H1 (cell line): ENCODE results near the gene SETD1B. TPM values are rescaled to one million over a fixed set of nuclear protein-coding genes. Genes with fewer than 3 reads are reported as not detected.
A peak's percentile ranks its signal among the peaks of the same experiment; 100 is the strongest.

Source experiments
- CTCF ChIA-PET: fragments of 300-600 bp; sonication (Branson Sonifier 250); formaldehyde crosslinking; loops from one replicate; lab custom pipeline; 2021; ENCODE audit not compliant: partially characterized antibody; lab: Charles Lee
- POLR2A ChIA-PET: fragments of 300-600 bp; sonication (Branson Sonifier 250); formaldehyde crosslinking; loops from one replicate; lab custom pipeline; 2021; ENCODE audit warnings: inconsistent platforms; ENCODE audit not compliant: partially characterized antibody; lab: Charles Lee
- DNase-seq, 2 experiments: peaks; one replicate each; pipeline versions ENCODE4 v3.0.0 to v3.0.0-alpha.2; 2010 to 2022; ENCODE audit warnings: low spot score in 2 of 2, low read depth in 1 of 2, mixed read lengths in 1 of 2
- FAIRE-seq: peaks from 2 replicates; lab custom pipeline; 2011; peaks lifted over from hg19 to GRCh38; lab: Jason Lieb, UNC
- H2AFZ ChIP-seq: 2 replicates; pipeline ENCODE4 v1.8.1; 2012; ENCODE audit warnings: low read length, inconsistent platforms
- H2AK5ac ChIP-seq: 2 replicates; pipeline ENCODE4 v1.6.1; 2013; ENCODE audit warnings: low read depth, low read length
- H2BK120ac ChIP-seq: replicated peaks from 2 replicates; pipeline ENCODE3; 2013; ENCODE audit warnings: low read depth, low read length, inconsistent platforms
- H2BK12ac ChIP-seq: 2 replicates; pipeline ENCODE4 v1.6.1; 2013; ENCODE audit warnings: low read depth, low read length
- H2BK15ac ChIP-seq: 2 replicates; pipeline ENCODE4 v1.6.1; 2013; ENCODE audit warnings: low read length
- H2BK20ac ChIP-seq: 2 replicates; pipeline ENCODE4 v1.6.1; 2013; ENCODE audit warnings: low read length
- H2BK5ac ChIP-seq: 2 replicates; pipeline ENCODE4 v1.6.1; 2013; ENCODE audit warnings: low read depth, low read length
- H3K14ac ChIP-seq: 2 replicates; pipeline ENCODE4 v1.6.1; 2013; ENCODE audit warnings: inconsistent platforms; ENCODE audit not compliant: insufficient read length
- H3K18ac ChIP-seq: 2 replicates; pipeline ENCODE4 v1.6.1; 2013; ENCODE audit warnings: low read length; ENCODE audit errors: extremely low read depth
- H3K23ac ChIP-seq: 2 replicates; pipeline ENCODE4 v1.6.1; 2013; ENCODE audit warnings: inconsistent platforms; ENCODE audit not compliant: insufficient read length
- H3K23me2 ChIP-seq: 2 replicates; pipeline ENCODE4 v1.6.1; 2013; ENCODE audit warnings: low read depth, low read length
- H3K27ac ChIP-seq: 2 replicates; pipeline ENCODE4 v1.6.1; 2011; ENCODE audit warnings: low read depth, low read length, inconsistent platforms
- H3K27me3 ChIP-seq, 4 experiments: replicated peaks in 1 of 4; 1 replicate in 1 of 4; 2 replicates in 3 of 4; pipeline versions ENCODE4 v1.6.1 to v1.8.1; 2011 to 2013; ENCODE audit warnings: low read length in 3 of 4, mild to moderate bottlenecking in 3 of 4, inconsistent platforms in 2 of 4, mixed read lengths in 2 of 4, moderate library complexity in 1 of 4; ENCODE audit not compliant: control insufficient read depth in 3 of 4, insufficient read depth in 3 of 4; ENCODE audit errors: extremely low read depth in 1 of 4
- H3K36me3 ChIP-seq, 4 experiments: 2 replicates each; pipeline versions ENCODE4 v1.6.1 to v1.8.1; 2011 to 2013; ENCODE audit warnings: mild to moderate bottlenecking in 4 of 4, low read length in 3 of 4, moderate library complexity in 2 of 4, control low read depth in 1 of 4, inconsistent platforms in 1 of 4; ENCODE audit not compliant: insufficient read depth in 4 of 4, control insufficient read depth in 2 of 4
- H3K4ac ChIP-seq: replicated peaks from 2 replicates; pipeline ENCODE3; 2013; ENCODE audit warnings: low read length, low read depth, mixed read lengths, inconsistent platforms; ENCODE audit not compliant: insufficient read length
- H3K4me1 ChIP-seq, 4 experiments: replicated peaks in 1 of 4; 1 replicate in 1 of 4; 2 replicates in 3 of 4; pipeline versions ENCODE4 v1.6.1 to v1.8.1; 2011 to 2013; ENCODE audit warnings: low read length in 3 of 4, inconsistent platforms in 2 of 4, mixed read lengths in 1 of 4; ENCODE audit not compliant: insufficient read depth in 4 of 4, control insufficient read depth in 3 of 4
- H3K4me2 ChIP-seq, 2 experiments: 2 replicates each; pipeline versions ENCODE4 v1.6.1 to v1.8.1; 2011 to 2013; ENCODE audit warnings: low read depth in 2 of 2, low read length in 2 of 2, control low read depth in 1 of 2, inconsistent platforms in 1 of 2, mild to moderate bottlenecking in 1 of 2; ENCODE audit not compliant: insufficient read depth in 1 of 2
- H3K4me3 ChIP-seq, 4 experiments: fragments of 200-600, 300-600 bp in 1 of 4; sonication (generic), shearing (Covaris generic), sonication (Bioruptor Twin) in 1 of 4; 2 replicates each; pipeline versions ENCODE4 v1.5.1 to v1.8.1; 2011 to 2016; ENCODE audit warnings: low read length in 4 of 4, low read depth in 3 of 4, control low read depth in 2 of 4, inconsistent platforms in 2 of 4, mild to moderate bottlenecking in 2 of 4, mixed read lengths in 1 of 4, moderate library complexity in 1 of 4; ENCODE audit not compliant: insufficient read depth in 2 of 4; ENCODE audit errors: extremely low read depth in 1 of 4
- H3K56ac ChIP-seq: replicated peaks from 2 replicates; pipeline ENCODE3; 2013; ENCODE audit warnings: low read depth, mild to moderate bottlenecking, mixed read lengths, low read length, inconsistent platforms; ENCODE audit not compliant: insufficient read length
- H3K79me1 ChIP-seq: 2 replicates; pipeline ENCODE4 v1.6.1; 2013; ENCODE audit warnings: low read depth, low read length, control low read depth
- H3K79me2 ChIP-seq, 2 experiments: 2 replicates each; pipeline versions ENCODE4 v1.6.1 to v1.8.1; 2012 to 2013; ENCODE audit warnings: low read length in 2 of 2, mild to moderate bottlenecking in 2 of 2, inconsistent platforms in 1 of 2; ENCODE audit not compliant: insufficient read depth in 2 of 2, control insufficient read depth in 1 of 2
- H3K9ac ChIP-seq, 4 experiments: replicated peaks in 1 of 4; 1 replicate in 1 of 4; 2 replicates in 3 of 4; pipeline versions ENCODE4 v1.6.1 to v1.8.1; 2011 to 2013; ENCODE audit warnings: low read depth in 3 of 4, low read length in 3 of 4, control low read depth in 2 of 4, mild to moderate bottlenecking in 2 of 4, moderate library complexity in 2 of 4, inconsistent platforms in 1 of 4; ENCODE audit errors: extremely low read depth in 1 of 4
- H3K9me3 ChIP-seq, 2 experiments: 2 replicates each; pipeline versions ENCODE4 v1.6.1 to v1.8.1; 2012 to 2013; ENCODE audit warnings: mild to moderate bottlenecking in 2 of 2, moderate library complexity in 2 of 2, control low read depth in 1 of 2, inconsistent platforms in 1 of 2, low read depth in 1 of 2, low read length in 1 of 2, mixed read lengths in 1 of 2; ENCODE audit not compliant: insufficient read depth in 2 of 2
- H4K20me1 ChIP-seq, 2 experiments: replicated peaks in 1 of 2; 2 replicates each; pipeline versions ENCODE3 to v1.8.1; 2011 to 2013; ENCODE audit warnings: inconsistent platforms in 2 of 2, low read length in 2 of 2, mild to moderate bottlenecking in 1 of 2; ENCODE audit not compliant: insufficient read depth in 2 of 2, control insufficient read depth in 1 of 2
- H4K5ac ChIP-seq: 2 replicates; pipeline ENCODE4 v1.6.1; 2013; ENCODE audit warnings: low read length, low read depth, mixed read lengths, inconsistent platforms; ENCODE audit not compliant: insufficient read length
- H4K8ac ChIP-seq: 2 replicates; pipeline ENCODE4 v1.8.0; 2013; ENCODE audit warnings: mild to moderate bottlenecking, moderate library complexity, low read length, inconsistent platforms; ENCODE audit not compliant: insufficient read depth; ENCODE audit errors: extremely low read depth
- H4K91ac ChIP-seq: replicated peaks from 2 replicates; pipeline ENCODE3; 2013; ENCODE audit warnings: low read length, mixed read lengths, inconsistent platforms; ENCODE audit not compliant: insufficient read length
- BACH1 ChIP-seq: IDR thresholded peaks from 2 replicates; pipeline ENCODE4 v1.6.1; 2012; ENCODE audit warnings: low read length, improper control_type of control experiment
- BCL11A ChIP-seq, 2 experiments: IDR thresholded peaks; one replicate each; pipeline ENCODE4 v1.6.1; 2011; ENCODE audit warnings: low read depth in 2 of 2, low read length in 2 of 2, mild to moderate bottlenecking in 2 of 2
- CEBPB ChIP-seq: IDR thresholded peaks from 2 replicates; pipeline ENCODE4 v1.6.1; 2012; ENCODE audit warnings: low read depth, low read length
- CTBP2 ChIP-seq: IDR thresholded peaks from 2 replicates; pipeline ENCODE4 v1.7.0; 2011; ENCODE audit warnings: borderline replicate concordance, mild to moderate bottlenecking, moderate library complexity, mixed read lengths, low read length; ENCODE audit not compliant: insufficient read depth, insufficient read length
- EP300 ChIP-seq, 2 experiments: IDR thresholded peaks; 1 replicate in 1 of 2; 2 replicates in 1 of 2; pipeline ENCODE4 v1.6.1; 2011 to 2012; ENCODE audit warnings: low read depth in 2 of 2, low read length in 2 of 2, mild to moderate bottlenecking in 2 of 2, borderline replicate concordance in 1 of 2, inconsistent platforms in 1 of 2, moderate library complexity in 1 of 2
- GTF2F1 ChIP-seq: IDR thresholded peaks from 2 replicates; pipeline ENCODE4 v1.6.1; 2012; ENCODE audit warnings: low read depth, low read length, improper control_type of control experiment, borderline replicate concordance
- SIN3A ChIP-seq, 2 experiments: IDR thresholded peaks in 1 of 2; conservative IDR thresholded peaks in 1 of 2; 2 replicates each; pipeline ENCODE4 v1.6.1; 2011 to 2012; ENCODE audit warnings: low read length in 2 of 2, improper control_type of control experiment in 1 of 2, low read depth in 1 of 2, mild to moderate bottlenecking in 1 of 2
- TEAD4 ChIP-seq: IDR thresholded peaks from 2 replicates; pipeline ENCODE4 v1.6.1; 2012; ENCODE audit warnings: low read depth, low read length, inconsistent platforms, mixed read lengths
- WGBS, 2 experiments: shearing (Covaris generic) in 1 of 2; methylation state at CpG; one replicate each; pipeline versions ENCODE4 v1.1.6 to v1.1.7; 2013 to 2015; ENCODE audit warnings: low lambda C conversion rate in 2 of 2, mixed read lengths in 2 of 2, inconsistent platforms in 1 of 2, low coverage in 1 of 2, missing lambda C conversion rate in 1 of 2; ENCODE audit not compliant: insufficient replicate concordance in 2 of 2, insufficient coverage in 1 of 2, insufficient read length in 1 of 2; ENCODE audit errors: extremely low coverage in 1 of 2, missing lambda C conversion rate in 1 of 2; 5-methylcytosine and 5-hydroxymethylcytosine counted together
- polyA plus RNA-seq, 7 experiments: library from polyadenylated mRNA; depleted of rRNA in 3 of 7; stranded (reverse) in 5 of 7; unstranded in 2 of 7; fragments of >200 nt in 5 of 7; fragments of 200-250 nt in 2 of 7; gene quantifications; 1 replicate in 5 of 7; 2 replicates in 1 of 7; 4 replicates in 1 of 7; pipeline versions ENCODE4 v1.2.1 to v1.2.3, GENCODE V29; 2011 to 2013; ENCODE audit warnings: missing spikeins in 2 of 7, mixed read lengths in 2 of 7
- total RNA-seq: library from RNA; stranded (reverse); fragmentation: NEBNext Ultra II Directional; extraction: Animal tissue kit (Norgen Biotek cat#: 25700); gene quantifications from 2 replicates; pipeline ENCODE4 v1.2.1, GENCODE V29; 2021

Gene SETD1B
- total and polyA plus RNA-seq, 2 of the 8 experiments (the other 6 are each of a cell fraction or from before 2014, with no cell fraction given) = 1.3 to 17.7 TPM

GRCh38 chr12:121826318-121827150, 22.7 kb downstream of the SETD1B start:
- no peaks in the 10 kb centered on the region for H3K79me2 ChIP-seq
- H3K27ac ChIP-seq = no peak overlapping the region
- H4K5ac ChIP-seq = no peak overlapping the region
- H3K4me3 ChIP-seq = no peak overlapping the region
- H4K8ac ChIP-seq = peak overlapping the region; percentile 68; the same call in 1 of the 2 replicates
- H3K14ac ChIP-seq = no peak overlapping the region
- no peak overlapping the region for H3K9ac ChIP-seq
- H3K4me1 ChIP-seq = no peaks in the 10 kb centered on the region
- H3K36me3 ChIP-seq = peaks cover 4 to 46% (median 22%) of the 10 kb centered on the region in 4 experiments; a peak in 7 of 8 replicates
- H2BK12ac ChIP-seq = no peak overlapping the region
- H3K23me2 ChIP-seq = no peaks in the 10 kb centered on the region
- no peak overlapping the region for H3K4me2 ChIP-seq
- no peak overlapping the region for H2AK5ac ChIP-seq
- DNase-seq = no peak
- H4K91ac ChIP-seq = no peak overlapping the region
- 86% methylated on average over 15 of the region's 18 CpGs; no CpG with 5 or more reads in 1 of the 2 experiments for WGBS, 2 experiments
- no peak for TF ChIP-seq SIN3A (conservative IDR thresholded peaks at IDR 0.05 in 1 of 2, IDR thresholded peaks at IDR 0.05 in 1 of 2; ENCODE audit: low read depth in 1 of 2, low read length in 2 of 2)
- TF ChIP-seq TEAD4 = no peak
- TF ChIP-seq CTBP2 = no peak
- TF ChIP-seq CEBPB = no peak
- TF ChIP-seq EP300 (IDR thresholded peaks at IDR 0.05; ENCODE audit: borderline replicate concordance in 1 of 2, low read depth in 2 of 2, low read length in 2 of 2) = no peak
- no peak for TF ChIP-seq BCL11A (IDR thresholded peaks at IDR 0.05; ENCODE audit: low read depth in 2 of 2, low read length in 2 of 2)
- no peak for TF ChIP-seq BACH1
- TF ChIP-seq GTF2F1 = no peak
- no peak overlapping the region for H3K18ac ChIP-seq
- H2BK20ac ChIP-seq = no peak overlapping the region
- no peak for FAIRE-seq
- no peaks in the 10 kb centered on the region for H3K27me3 ChIP-seq
- no peak overlapping the region for H3K4ac ChIP-seq
- no peak overlapping the region for H2AFZ ChIP-seq
- no peak overlapping the region for H3K23ac ChIP-seq
- no peak overlapping the region for H2BK120ac ChIP-seq
- peaks cover 0 to 10% of the 10 kb centered on the region in 2 experiments for H4K20me1 ChIP-seq
- ChIA-PET POLR2A (interaction anchor here (0.7 to 6.4 kb wide), 10 partner anchors 8 to 63 kb away, joined by 3 to 50 read pairs (median 4); partner anchors contain the start of genes RHOF and SETD1B), CTCF (interaction anchor here (0.7 to 14.5 kb wide), 11 partner anchors 10 to 146 kb away, joined by 3 to 163 read pairs (median 3); partner anchors contain the start of genes CFAP251 and RHOF)
- no peaks in the 10 kb centered on the region for H3K9me3 ChIP-seq
- no peak overlapping the region for H3K56ac ChIP-seq
- H3K79me1 ChIP-seq = no peaks in the 10 kb centered on the region
- H2BK5ac ChIP-seq = no peak overlapping the region
- no peak overlapping the region for H2BK15ac ChIP-seq
